Measurements from ENCODE around the gene SRMS.

DNA sequence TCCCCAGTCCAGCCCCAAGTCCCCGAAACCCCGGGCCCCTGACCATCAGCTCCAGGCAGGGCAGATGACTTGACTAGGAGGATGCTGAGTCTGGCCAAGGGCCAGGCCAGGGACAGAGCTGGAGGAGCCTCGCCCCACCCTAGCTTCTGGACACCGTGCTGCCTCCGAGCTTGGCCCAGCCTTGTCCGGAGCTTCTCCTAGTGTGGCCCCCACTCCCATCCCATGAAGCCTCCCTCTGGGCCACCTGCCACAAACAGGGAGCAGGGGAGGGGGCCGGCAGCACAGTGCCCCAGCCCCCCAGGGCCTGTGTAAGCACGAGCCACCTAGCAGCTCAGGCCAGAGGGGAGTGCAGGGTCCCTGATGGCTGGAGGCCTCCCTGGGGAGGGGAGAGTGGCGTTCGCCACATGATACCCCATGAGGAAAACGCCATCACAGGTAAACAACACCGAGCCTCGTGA is 54.0 kb downstream of the SRMS start:
- TF ChIP-seq POLR2A (IDR thresholded peaks at IDR 0.05; ENCODE audit: low read length) (no peak), GATA1 (IDR thresholded peaks at IDR 0.05; ENCODE audit: low read depth, low read length) (no peak)

All from erythroblast (primary cell).